HepG2 (cell line): ENCODE measurements around the gene TTC24. TPM values are rescaled to one million over a fixed set of nuclear protein-coding genes. Genes with fewer than 3 reads are reported as not detected.

Experiments
- ATAC-seq: fragments of 200-7000 bp; cut with Tn5 transposase; 3 replicates; pipeline ENCODE4 v1.9.1; 2020; ENCODE audit warnings: mild to moderate bottlenecking, moderate library complexity
- BruUV-seq: library from RNA; stranded (reverse); fragments of 400-500 nt; replicated peaks from 2 replicates; lab custom pipeline; 2021; lab: Mats Ljungman, UMichigan
- CTCF ChIA-PET: fragments of 300-600 bp; formaldehyde crosslinking; extraction: SDS; loops from one replicate; lab custom pipeline; 2021; ENCODE audit warnings: low total read pairs, inconsistent platforms, low intra/inter-chr PET ratio; lab: Yijun Ruan, JAX
- POLR2A ChIA-PET: fragments of 350-600 bp; sonication (Branson Sonifier 250); formaldehyde crosslinking; loops from one replicate; lab custom pipeline; 2020; ENCODE audit warnings: antibody characterized with exemption, inconsistent platforms; lab: Yijun Ruan, JAX
- DNase-seq: peaks from one replicate; pipeline ENCODE4 v3.0.0-alpha.2; 2015; ENCODE audit warnings: low spot score
- FAIRE-seq: peaks from 3 replicates; lab custom pipeline; 2011; peaks lifted over from hg19 to GRCh38; lab: Jason Lieb, UNC
- H2AFZ ChIP-seq: one replicate; pipeline ENCODE4 v1.6.1; 2011; ENCODE audit warnings: low read length, inconsistent platforms
- H3K27ac ChIP-seq: fragments of 300-600 bp; 3 replicates; pipeline ENCODE4 v1.8.0; 2011; ENCODE audit warnings: mixed run types, mild to moderate bottlenecking, mixed read lengths, low read length, inconsistent platforms; ENCODE audit not compliant: insufficient read depth; ENCODE audit errors: extremely low read length
- H3K27me3 ChIP-seq, 2 experiments: fragments of 200-600 bp in 1 of 2; 2 replicates in 1 of 2; 3 replicates in 1 of 2; pipeline versions ENCODE4 v1.6.0 to v1.8.0; 2011; ENCODE audit warnings: low read length in 2 of 2, mild to moderate bottlenecking in 2 of 2, moderate library complexity in 2 of 2, inconsistent platforms in 1 of 2; ENCODE audit not compliant: insufficient read depth in 2 of 2, control insufficient read depth in 1 of 2
- H3K36me3 ChIP-seq, 2 experiments: fragments of 200-600 bp in 1 of 2; replicated peaks in 1 of 2; 2 replicates in 1 of 2; 3 replicates in 1 of 2; pipeline versions ENCODE4 v1.5.1 to v1.8.0; 2011; ENCODE audit warnings: low read length in 2 of 2, inconsistent platforms in 1 of 2; ENCODE audit not compliant: insufficient read depth in 2 of 2, control insufficient read depth in 1 of 2
- H3K4me1 ChIP-seq: 2 replicates; pipeline ENCODE4 v1.5.1; 2012; ENCODE audit warnings: low read length, inconsistent platforms; ENCODE audit not compliant: insufficient read depth
- H3K4me2 ChIP-seq: 2 replicates; pipeline ENCODE4 v1.6.0; 2011; ENCODE audit warnings: low read depth, low read length, inconsistent platforms
- H3K4me3 ChIP-seq, 3 experiments: fragments of 200-600 bp in 1 of 3; sonication (generic), shearing (Covaris generic) in 1 of 3; replicated peaks in 1 of 3; 2 replicates each; pipeline ENCODE4 v1.5.1; 2011 to 2016; ENCODE audit warnings: low read length in 3 of 3, inconsistent platforms in 2 of 3, low read depth in 2 of 3, mild to moderate bottlenecking in 2 of 3, control low read depth in 1 of 3, mixed read lengths in 1 of 3; ENCODE audit not compliant: insufficient read depth in 1 of 3
- H3K79me2 ChIP-seq: one replicate; pipeline ENCODE4 v1.6.1; 2011; ENCODE audit warnings: low read length, inconsistent platforms; ENCODE audit not compliant: insufficient read depth
- H3K9ac ChIP-seq: 2 replicates; pipeline ENCODE4 v1.6.0; 2011; ENCODE audit warnings: mild to moderate bottlenecking, low read depth, low read length, inconsistent platforms; ENCODE audit not compliant: insufficient read depth
- H3K9me3 ChIP-seq: 2 replicates; pipeline ENCODE4 v1.5.1; 2012; ENCODE audit warnings: mild to moderate bottlenecking, low read length
- H4K20me1 ChIP-seq: 2 replicates; pipeline ENCODE4 v1.6.0; 2011; ENCODE audit warnings: inconsistent platforms, mild to moderate bottlenecking, low read length, moderate library complexity; ENCODE audit not compliant: insufficient read depth
- ATF1 ChIP-seq: IDR thresholded peaks from 2 replicates; pipeline ENCODE4 v1.6.1; 2016; ENCODE audit warnings: mild to moderate bottlenecking, control low read depth
- ATRX ChIP-seq: sonication (generic); formaldehyde crosslinking; IDR thresholded peaks from 2 replicates; pipeline ENCODE4 v1.4.0; 2020; ENCODE audit warnings: missing genetic modification reagents, borderline replicate concordance
- GABPA ChIP-seq, 2 experiments: IDR thresholded peaks; 2 replicates each; pipeline ENCODE4 v1.6.1; 2011 to 2016; ENCODE audit warnings: low read depth in 2 of 2, low read length in 1 of 2, missing biosample characterization in 1 of 2, missing genetic modification characterization in 1 of 2
- GTF3A ChIP-seq: sonication (generic); formaldehyde crosslinking; conservative IDR thresholded peaks from 2 replicates; pipeline ENCODE4 v1.4.0; 2020; ENCODE audit warnings: mild to moderate bottlenecking, missing genetic modification reagents
- HHEX ChIP-seq: IDR thresholded peaks from 2 replicates; pipeline ENCODE4 v1.6.1; 2016; ENCODE audit warnings: control low read depth
- POLR2AphosphoS5 ChIP-seq: IDR thresholded peaks from 2 replicates; pipeline ENCODE4 v1.6.1; 2012; ENCODE audit warnings: low read depth, low read length
- TBX2 ChIP-seq: sonication (generic); formaldehyde crosslinking; IDR thresholded peaks from 2 replicates; pipeline ENCODE4 v1.5.0; 2020; ENCODE audit warnings: missing genetic modification reagents, mild to moderate bottlenecking, borderline replicate concordance
- ZBTB4 ChIP-seq: sonication (generic); formaldehyde crosslinking; IDR thresholded peaks from 2 replicates; pipeline ENCODE4 v1.4.0; 2020; ENCODE audit warnings: missing genetic modification reagents, mild to moderate bottlenecking, borderline replicate concordance
- ZMYM3 ChIP-seq: sonication (generic); formaldehyde crosslinking; IDR thresholded peaks from 2 replicates; pipeline ENCODE4 v1.5.1; 2020; ENCODE audit warnings: mild to moderate bottlenecking, missing genetic modification reagents
- ZNF597 ChIP-seq: sonication (generic); formaldehyde crosslinking; IDR thresholded peaks from 2 replicates; pipeline ENCODE4 v1.5.0; 2020; ENCODE audit warnings: missing genetic modification reagents
- ZNF770 ChIP-seq: sonication (generic); formaldehyde crosslinking; IDR thresholded peaks from 2 replicates; pipeline ENCODE4 v1.5.0; 2020; ENCODE audit warnings: mild to moderate bottlenecking, missing genetic modification reagents
- ZSCAN5A ChIP-seq: sonication (generic); formaldehyde crosslinking; IDR thresholded peaks from 2 replicates; pipeline ENCODE4 v1.8.0; 2022; ENCODE audit warnings: mild to moderate bottlenecking, missing genetic modification reagents, borderline replicate concordance
- WGBS: methylation state at CpG from one replicate; pipeline ENCODE4 v1.1.6; 2017; ENCODE audit warnings: low lambda C conversion rate; 5-methylcytosine and 5-hydroxymethylcytosine counted together
- in situ Hi-C: cut with HindIII; loops from 2 replicates; pipeline ENCODE4 v1.10.0; 2017; ENCODE audit warnings: low pct_unique_long_range_greater_than_20kb; ENCODE audit not compliant: extremely low pct_ligation_motif_present
- intact Hi-C: fragments of 100-400 bp; cut with micrococcal nuclease; formaldehyde crosslinking; loops from one replicate; pipeline ENCODE4 v1.10.0; 2022; ENCODE audit not compliant: unreplicated experiment
- polyA plus RNA-seq, 8 experiments: library from polyadenylated mRNA; depleted of rRNA in 3 of 8; stranded (reverse) in 7 of 8; unstranded in 1 of 8; fragments of >200 nt; fragmentation: Illumina TruSeq in 4 of 8; extraction: Trizol in 4 of 8; gene quantifications; 2 replicates each; pipeline versions ENCODE4 v1.2.1 to v1.2.3, GENCODE V29; 2011 to 2016; ENCODE audit warnings: low read depth in 4 of 8, missing spikeins in 1 of 8, mixed read lengths in 1 of 8; ENCODE audit not compliant: insufficient read depth in 1 of 8
- total RNA-seq, 5 experiments: library from RNA; depleted of rRNA; stranded (reverse); fragments of >200 nt; fragmentation: Illumina TruSeq; extraction: Trizol; gene quantifications; 2 replicates each; pipeline ENCODE4 v1.2.3, GENCODE V29; 2016; ENCODE audit warnings: low read depth in 1 of 5

The TTC24 gene
- total and polyA plus RNA-seq, 2 of the 13 experiments (the other 11 are each of a cell fraction or from before 2014, with no cell fraction given): 0.13 to 0.18 TPM

GRCh38 chr1:156589546-156589945 lies 10.0 kb downstream of the TTC24 start (continued):
- TF ChIP-seq GABPA (IDR thresholded peaks at IDR 0.05; ENCODE audit: low read depth, low read length): no peak
- no peak for TF ChIP-seq GABPA (CRISPR knock-in tag; IDR thresholded peaks at IDR 0.05; ENCODE audit: low read depth)
- TF ChIP-seq, all 625 proteins: peak for 0

- Histone ChIP-seq H3K4me3 (peak overlapping the region; percentile 73 to 86 (median 81); a peak in 5 of 6 replicates), H3K4me2 (peak overlapping the region; percentile 86), H3K9me3 (no peaks in the 10 kb centered on the region), H4K20me1 (no peaks in the 10 kb centered on the region), H2AFZ (peak overlapping the region; percentile 35), H3K27me3 (peaks cover 0 to 7% of the 10 kb centered on the region in 2 experiments; a peak in 1 of 5 replicates), H3K9ac (peak overlapping the region; percentile 66), H3K36me3 (peaks cover 0 to 16% of the 10 kb centered on the region in 2 experiments; a peak in 1 of 5 replicates), H3K27ac (peak overlapping the region; percentile 54), H3K4me1 (peaks cover 21% of the 10 kb centered on the region), H3K79me2 (peaks cover 3% of the 10 kb centered on the region)
- no peak for DNase-seq
- CTCF ChIA-PET: no interaction called here
- no peak for FAIRE-seq
- intact Hi-C loops: no loop called here
- ATAC-seq: peak; percentile 3; the same call in 2 of the 3 replicates
- WGBS: 41% methylated on average over 10 of the region's 10 CpGs
- BruUV-seq: no TSS peak
- POLR2A ChIA-PET: interaction anchor here (1.2 to 2.3 kb wide), 6 partner anchors 9 to 90 kb away, joined by 4 to 36 read pairs (median 9); partner anchors contain the start of genes GPATCH4 and MEF2D
- in situ Hi-C loops: no loop called here
- TF ChIP-seq HHEX (CRISPR knock-in tag) (no peak), TBX2 (0 out of 2 replicates have a peak, but pooled peaks have one; percentile 23), ZMYM3 (CRISPR knock-in tag) (peak; percentile 50; the same call in 1 of the 2 replicates), POLR2AphosphoS5 (peak; percentile 22; the same call in 1 of the 2 replicates), ATF1 (0 out of 2 replicates have a peak, but pooled peaks have one; percentile 36), ZSCAN5A (CRISPR knock-in tag) (no peak), ZNF770 (CRISPR knock-in tag) (peak; percentile 91), ATRX (CRISPR knock-in tag) (no peak), GTF3A (CRISPR knock-in tag) (0 out of 2 replicates have a peak, but pooled peaks have one; percentile 18), ZBTB4 (CRISPR knock-in tag) (no peak), ZNF597 (CRISPR knock-in tag) (no peak)
Observed at GRCh38 chr1:156590326-156591180, 11.0 kb downstream of the TTC24 start.
